Pancreas (tissue), 10 donors: ENCODE data around the gene CCDC92. TPM values are rescaled to one million over a fixed set of nuclear protein-coding genes. Genes with fewer than 3 reads are reported as not detected.

Source experiments
- ATAC-seq, 4 donors: fragments of 200-7000 bp; cut with Tn5 transposase; one replicate each; pipeline versions ENCODE4 v1.8.0 to v1.9.1; 2020; ENCODE audit warnings: mild to moderate bottlenecking in 4 of 4, moderate library complexity in 4 of 4
- DNase-seq, 6 donors: peaks; one replicate each; pipeline ENCODE4 v3.0.0-alpha.2; 2020
- FAIRE-seq: peaks from 2 replicates; lab custom pipeline; 2012; peaks lifted over from hg19 to GRCh38; lab: Jason Lieb, UNC
- H3K27ac ChIP-seq, 4 donors: fragments of 200-600 bp; sonication (generic); 1 replicate in 3 of 4; 2 replicates in 1 of 4; pipeline versions ENCODE4 v1.5.0 to v1.8.0; 2020
- H3K27me3 ChIP-seq, 4 donors: fragments of 200-600 bp; one replicate each; pipeline ENCODE4 v1.8.0; 2021
- H3K36me3 ChIP-seq, 3 donors: fragments of 200-600 bp; sonication (generic) in 1 of 3; one replicate each; pipeline versions ENCODE4 v1.5.0 to v1.8.0; 2020 to 2021
- H3K4me1 ChIP-seq, 3 donors: fragments of 200-600 bp; one replicate each; pipeline ENCODE4 v1.8.0; 2021
- H3K4me3 ChIP-seq, 4 donors: fragments of 200-600 bp; sonication (generic) in 2 of 4; one replicate each; pipeline versions ENCODE4 v1.5.0 to v1.8.0; 2020 to 2021
- H3K9me3 ChIP-seq, 4 donors: fragments of 200-600 bp; one replicate each; pipeline ENCODE4 v1.8.0; 2021
- WGBS, 2 donors: extraction: QIAGEN DNeasy Blood & Tissue Kit; methylation state at CpG; one replicate each; pipeline ENCODE4 v1.1.7; 2013; 5-methylcytosine and 5-hydroxymethylcytosine counted together
- intact Hi-C, 3 donors: fragments of 100-400 bp; cut with DNase I; formaldehyde crosslinking; loops; one replicate each; pipeline versions ENCODE4 v1.11.1 to v1.14.2; 2022
- polyA plus RNA-seq, 2 donors: library from polyadenylated mRNA; stranded (reverse); fragments of 200-250 nt; gene quantifications; one replicate each; pipeline ENCODE4 v1.2.3, GENCODE V29; 2013
- total RNA-seq, 6 donors: library from RNA; stranded (reverse); fragmentation: NEBNext Ultra II Directional in 4 of 6; extraction: Animal tissue kit (Norgen Biotek cat#: 25700) in 4 of 6; gene quantifications; one replicate each; pipeline versions ENCODE4 v1.2.1 to v1.2.4, GENCODE V29; 2021 to 2023
- TF ChIP-seq, protein P1 (sequence below), 4 donors: fragments of 200-600 bp; sonication (generic) in 3 of 4; IDR thresholded peaks; one replicate each; pipeline versions ENCODE4 v1.5.0 to v1.8.0; 2021; ENCODE audit warnings: antibody characterized with exemption in 4 of 4
- donor health status: healthy with polysubstance abuse.
- donor health status: DM: no; HTN: no; CAD: no; lungs with moderate emphysema.
- donor health status: DM: no; HTN: no; CAD: no.
- donor health status: control.
- donor health status: control.
- donor health status: Bipolar disorder and iron deficiency.
- donor health status: DM: yes; HTN: yes; CAD: no.
- donor health status: DM: no; HTN: no; CAD: no.
- donor health status: DM: no; HTN: no; CAD: no.
- donor health status: DM: yes; HTN: yes; CAD: no.

The CCDC92 gene
- total and polyA plus RNA-seq, 8 donors, result 9.2 to 29.4 (median 12.0) TPM

DNA sequence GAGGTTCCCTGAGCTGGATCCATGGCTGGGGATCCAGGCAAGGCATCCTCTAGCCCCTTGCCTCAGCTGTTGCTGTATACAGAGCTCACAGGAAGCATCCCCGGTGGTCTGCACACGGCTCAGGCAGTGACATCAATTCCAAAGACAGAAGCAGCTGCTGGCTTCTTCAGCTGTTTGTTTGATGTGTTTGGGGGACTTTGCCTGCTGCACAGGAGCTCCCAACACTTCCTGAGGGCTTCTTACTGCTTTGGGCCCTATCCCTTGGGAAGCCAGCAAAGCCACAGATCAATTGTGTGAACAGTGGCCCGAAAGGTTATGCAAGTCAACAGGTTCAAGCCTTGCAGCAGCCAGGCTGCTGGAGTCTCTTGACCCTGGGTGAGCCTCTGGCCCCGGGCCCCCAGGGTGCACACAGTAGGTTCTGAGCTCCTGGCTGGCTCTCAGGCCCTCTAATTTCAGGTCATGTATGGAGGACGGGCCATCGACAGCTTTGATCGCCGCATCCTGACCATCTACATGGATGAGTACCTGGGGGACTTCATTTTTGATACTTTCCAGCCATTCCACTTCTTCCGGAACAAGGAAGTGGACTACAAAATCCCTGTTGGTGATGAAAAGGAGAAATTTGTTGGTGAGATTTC lies 42.6 kb downstream of the CCDC92 start:
- no peak overlapping the region for H3K27ac ChIP-seq
- intact Hi-C loops, result no loop called here
- H3K9me3 ChIP-seq, result no peaks in the 10 kb centered on the region
- WGBS, 2 donors, result 87 to 94% methylated on average over 9 of the region's 9 CpGs
- FAIRE-seq (no peak), ATAC-seq (no peak), DNase-seq (no peak)
- no peaks in the 10 kb centered on the region for H3K36me3 ChIP-seq
- TF ChIP-seq, protein P1, sequence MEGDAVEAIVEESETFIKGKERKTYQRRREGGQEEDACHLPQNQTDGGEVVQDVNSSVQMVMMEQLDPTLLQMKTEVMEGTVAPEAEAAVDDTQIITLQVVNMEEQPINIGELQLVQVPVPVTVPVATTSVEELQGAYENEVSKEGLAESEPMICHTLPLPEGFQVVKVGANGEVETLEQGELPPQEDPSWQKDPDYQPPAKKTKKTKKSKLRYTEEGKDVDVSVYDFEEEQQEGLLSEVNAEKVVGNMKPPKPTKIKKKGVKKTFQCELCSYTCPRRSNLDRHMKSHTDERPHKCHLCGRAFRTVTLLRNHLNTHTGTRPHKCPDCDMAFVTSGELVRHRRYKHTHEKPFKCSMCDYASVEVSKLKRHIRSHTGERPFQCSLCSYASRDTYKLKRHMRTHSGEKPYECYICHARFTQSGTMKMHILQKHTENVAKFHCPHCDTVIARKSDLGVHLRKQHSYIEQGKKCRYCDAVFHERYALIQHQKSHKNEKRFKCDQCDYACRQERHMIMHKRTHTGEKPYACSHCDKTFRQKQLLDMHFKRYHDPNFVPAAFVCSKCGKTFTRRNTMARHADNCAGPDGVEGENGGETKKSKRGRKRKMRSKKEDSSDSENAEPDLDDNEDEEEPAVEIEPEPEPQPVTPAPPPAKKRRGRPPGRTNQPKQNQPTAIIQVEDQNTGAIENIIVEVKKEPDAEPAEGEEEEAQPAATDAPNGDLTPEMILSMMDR (IDR thresholded peaks at IDR 0.05), result no peak
- H3K27me3 ChIP-seq, result no peaks in the 10 kb centered on the region
- H3K4me3 ChIP-seq, result no peak overlapping the region
- no peaks in the 10 kb centered on the region for H3K4me1 ChIP-seq

DNA sequence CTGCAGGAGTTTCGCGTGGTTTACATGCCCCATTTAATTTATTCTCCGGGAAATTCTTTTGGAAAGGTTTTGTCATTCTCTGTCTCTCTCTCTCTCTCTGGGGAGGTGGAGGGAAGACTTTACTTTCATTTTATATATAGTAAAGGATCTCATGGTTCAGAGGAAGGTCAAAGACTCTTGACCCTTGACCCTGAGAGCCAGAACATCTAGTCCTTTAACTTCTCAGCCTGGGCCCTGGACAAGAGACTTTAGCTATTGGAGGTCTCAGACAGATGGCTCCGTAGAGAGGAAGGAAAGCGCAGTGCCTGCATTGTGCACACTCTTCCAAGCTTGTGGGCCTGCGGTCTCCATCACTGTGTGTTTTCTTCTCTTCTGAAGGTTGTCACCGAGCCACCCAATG lies 43.7 kb downstream of the CCDC92 start:
- Histone ChIP-seq H3K9me3 (no peaks in the 10 kb centered on the region), H3K4me1 (no peaks in the 10 kb centered on the region), H3K27ac (no peak overlapping the region), H3K27me3 (no peaks in the 10 kb centered on the region), H3K4me3 (no peak overlapping the region), H3K36me3 (no peaks in the 10 kb centered on the region)
- TF ChIP-seq, protein P1 (IDR thresholded peaks at IDR 0.05), result no peak
- intact Hi-C loops, result no loop called here
- no peak for ATAC-seq
- no peak for FAIRE-seq
- no peak for DNase-seq
- 81 to 89% methylated on average over 7 of the region's 7 CpGs for WGBS, 2 donors

DNA sequence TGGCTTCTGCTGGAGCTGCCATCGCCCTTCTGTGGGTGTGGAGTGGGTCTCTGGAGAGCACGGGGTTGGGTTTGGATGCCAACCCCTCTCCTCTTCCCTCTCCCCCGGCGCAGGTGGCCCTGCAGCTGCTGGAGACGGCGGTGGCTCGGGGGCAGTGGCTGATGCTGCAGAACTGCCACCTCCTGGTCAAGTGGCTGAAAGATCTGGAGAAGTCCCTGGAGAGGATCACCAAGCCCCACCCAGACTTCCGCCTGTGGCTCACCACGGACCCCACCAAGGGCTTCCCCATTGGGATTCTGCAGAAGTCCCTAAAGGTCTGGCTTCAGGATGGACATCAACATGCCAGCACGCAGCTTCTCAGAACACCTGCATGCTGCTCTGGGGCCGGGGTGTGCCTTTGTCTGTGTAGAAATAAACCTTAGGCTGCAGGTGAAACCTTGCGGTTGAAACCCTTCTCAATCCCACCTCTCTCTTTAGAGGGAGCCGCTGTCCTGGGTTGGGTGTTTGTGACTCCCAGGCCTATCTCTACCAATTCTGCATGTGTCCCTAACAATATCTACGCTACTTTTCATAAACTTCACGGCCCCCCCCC lies 44.3 kb downstream of the CCDC92 start:
- WGBS, 2 donors, result 72 to 81% methylated on average over 15 of the region's 15 CpGs
- Histone ChIP-seq H3K27me3 (no peaks in the 10 kb centered on the region), H3K36me3 (no peaks in the 10 kb centered on the region), H3K4me3 (no peak overlapping the region), H3K4me1 (no peaks in the 10 kb centered on the region), H3K9me3 (no peaks in the 10 kb centered on the region), H3K27ac (no peak overlapping the region)
- intact Hi-C loops, result no loop called here
- ATAC-seq, result no peak
- DNase-seq, result no peak
- TF ChIP-seq, protein P1 (IDR thresholded peaks at IDR 0.05), result no peak
- FAIRE-seq, result no peak

DNA sequence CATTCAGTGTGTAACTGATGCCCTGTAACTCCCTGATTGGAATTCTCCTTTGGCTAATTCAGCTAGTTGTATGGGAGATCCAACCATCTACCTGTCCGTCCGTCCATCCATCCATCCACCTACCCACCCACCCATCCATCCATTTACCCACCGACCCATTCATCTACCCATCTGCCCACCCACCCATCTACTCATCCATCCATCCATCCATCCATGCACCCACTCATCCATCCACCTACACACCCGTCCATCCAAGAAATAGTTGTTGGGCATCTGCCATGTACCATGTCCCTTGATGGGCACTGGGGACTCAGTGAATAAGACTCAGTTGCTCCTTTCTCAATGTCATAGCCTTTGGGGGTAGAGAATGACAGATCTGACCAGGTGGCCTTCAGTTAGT lies 48.1 kb downstream of the CCDC92 start:
- no peak for ATAC-seq
- TF ChIP-seq, protein P1 (IDR thresholded peaks at IDR 0.05), result no peak
- no peak for FAIRE-seq
- no peaks in the 10 kb centered on the region for H3K36me3 ChIP-seq
- H3K4me3 ChIP-seq, result no peak overlapping the region
- no peak overlapping the region for H3K27ac ChIP-seq
- H3K4me1 ChIP-seq, result no peaks in the 10 kb centered on the region
- H3K9me3 ChIP-seq, result no peaks in the 10 kb centered on the region
- no peak for DNase-seq
- H3K27me3 ChIP-seq, result no peaks in the 10 kb centered on the region
- intact Hi-C loops, result no loop called here
- WGBS, 2 donors, result 82 to 91% methylated on average over 4 of the region's 4 CpGs

DNA sequence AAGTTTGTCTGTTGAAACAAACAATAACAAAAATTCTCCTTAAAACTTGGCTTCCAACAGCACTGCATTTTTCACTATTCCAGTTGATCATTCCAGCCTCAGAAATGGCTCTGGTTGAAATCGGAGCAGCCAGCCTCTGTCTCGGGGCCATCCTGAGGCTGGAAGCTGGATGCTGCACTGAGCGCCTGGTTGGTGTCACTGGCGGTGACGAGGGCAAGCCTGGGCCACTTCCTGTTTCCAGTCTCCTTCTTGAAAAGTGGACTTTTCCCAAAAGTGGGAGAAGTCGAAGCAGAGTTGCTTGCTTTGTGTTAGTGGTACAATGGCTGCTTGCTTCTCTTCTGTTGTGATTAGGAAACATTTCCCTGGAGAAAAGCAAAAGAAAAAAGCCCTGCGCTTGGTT lies 48.7 kb downstream of the CCDC92 start:
- H3K27me3 ChIP-seq, result no peaks in the 10 kb centered on the region
- H3K4me1 ChIP-seq, result no peaks in the 10 kb centered on the region
- 84 to 88% methylated on average over 7 of the region's 7 CpGs for WGBS, 2 donors
- intact Hi-C loops, result no loop called here
- DNase-seq (no peak), ATAC-seq (no peak), FAIRE-seq (no peak)
- no peak overlapping the region for H3K27ac ChIP-seq
- H3K9me3 ChIP-seq, result no peaks in the 10 kb centered on the region
- TF ChIP-seq, protein P1 (IDR thresholded peaks at IDR 0.05), result no peak
- no peak overlapping the region for H3K4me3 ChIP-seq
- no peaks in the 10 kb centered on the region for H3K36me3 ChIP-seq
